ENCODE results near the gene NCF1.
"Not testable (repeated sequence)": the region's sequence is repeated elsewhere in the genome, so short reads cannot be mapped to it uniquely, and the experiment has no call there.

DNA sequence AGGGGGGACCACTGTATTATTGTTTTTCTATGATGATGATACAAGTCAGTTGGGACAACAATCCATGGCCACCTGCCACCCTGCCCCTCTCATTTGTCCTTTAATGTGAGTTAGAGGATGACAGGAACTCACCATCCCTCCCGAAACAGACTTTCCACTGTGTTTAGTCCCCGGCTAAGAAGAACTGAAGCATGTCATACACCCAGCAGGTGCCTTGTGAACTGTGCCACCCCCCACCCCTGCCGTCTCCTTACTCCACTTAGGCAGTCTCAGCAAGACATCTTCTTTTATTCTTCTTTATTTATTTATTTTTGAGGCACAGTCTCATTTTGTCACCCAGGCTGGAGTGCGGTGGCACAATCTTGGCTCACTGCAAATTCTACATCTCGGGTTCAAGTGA, 47.4 kb downstream of the NCF1 start:
- TF ChIP-seq, protein P1, sequence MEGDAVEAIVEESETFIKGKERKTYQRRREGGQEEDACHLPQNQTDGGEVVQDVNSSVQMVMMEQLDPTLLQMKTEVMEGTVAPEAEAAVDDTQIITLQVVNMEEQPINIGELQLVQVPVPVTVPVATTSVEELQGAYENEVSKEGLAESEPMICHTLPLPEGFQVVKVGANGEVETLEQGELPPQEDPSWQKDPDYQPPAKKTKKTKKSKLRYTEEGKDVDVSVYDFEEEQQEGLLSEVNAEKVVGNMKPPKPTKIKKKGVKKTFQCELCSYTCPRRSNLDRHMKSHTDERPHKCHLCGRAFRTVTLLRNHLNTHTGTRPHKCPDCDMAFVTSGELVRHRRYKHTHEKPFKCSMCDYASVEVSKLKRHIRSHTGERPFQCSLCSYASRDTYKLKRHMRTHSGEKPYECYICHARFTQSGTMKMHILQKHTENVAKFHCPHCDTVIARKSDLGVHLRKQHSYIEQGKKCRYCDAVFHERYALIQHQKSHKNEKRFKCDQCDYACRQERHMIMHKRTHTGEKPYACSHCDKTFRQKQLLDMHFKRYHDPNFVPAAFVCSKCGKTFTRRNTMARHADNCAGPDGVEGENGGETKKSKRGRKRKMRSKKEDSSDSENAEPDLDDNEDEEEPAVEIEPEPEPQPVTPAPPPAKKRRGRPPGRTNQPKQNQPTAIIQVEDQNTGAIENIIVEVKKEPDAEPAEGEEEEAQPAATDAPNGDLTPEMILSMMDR (IDR thresholded peaks at IDR 0.05): not testable (repeated sequence)
- TF ChIP-seq POLR2AphosphoS5 (IDR thresholded peaks at IDR 0.05); POLR2A (IDR thresholded peaks at IDR 0.05; ENCODE audit: low read depth): not testable (repeated sequence)
